Right lobe of liver (tissue), 6 donors: Measurements from ENCODE around the gene HELZ2. TPM values are rescaled to one million over a fixed set of nuclear protein-coding genes. Genes with fewer than 3 reads are reported as not detected.

Source experiments
- ATAC-seq, 4 donors: fragments of 200-7000 bp; cut with Tn5 transposase; one replicate each; pipeline ENCODE4 v1.9.1; 2020; ENCODE audit warnings: mild to moderate bottlenecking in 4 of 4, moderate library complexity in 4 of 4
- DNase-seq, 3 donors: peaks; one replicate each; pipeline ENCODE4 v3.0.0-alpha.2; 2020
- H3K27ac ChIP-seq, 3 donors: fragments of 200-600 bp; one replicate each; pipeline ENCODE4 v1.8.0; 2022
- H3K27me3 ChIP-seq, 2 donors: fragments of 200-600 bp; one replicate each; pipeline ENCODE4 v1.8.0; 2022
- H3K36me3 ChIP-seq, 4 donors: fragments of 200-600 bp; sonication (generic) in 1 of 4; one replicate each; pipeline versions ENCODE4 v1.5.1 to v1.8.0; 2017 to 2022; ENCODE audit warnings: control low read depth in 1 of 4
- H3K4me1 ChIP-seq, 4 donors: fragments of 200-600 bp; sonication (generic) in 1 of 4; one replicate each; pipeline versions ENCODE4 v1.5.1 to v1.8.0; 2017 to 2022; ENCODE audit warnings: control low read depth in 1 of 4
- H3K4me3 ChIP-seq, 3 donors: fragments of 200-600 bp; one replicate each; pipeline ENCODE4 v1.8.0; 2022
- H3K9me3 ChIP-seq, 4 donors: fragments of 200-600 bp; sonication (generic) in 1 of 4; one replicate each; pipeline versions ENCODE4 v1.5.1 to v1.8.0; 2017 to 2022; ENCODE audit warnings: control low read depth in 1 of 4
- CTCF ChIP-seq, 4 donors: fragments of 200-600 bp in 3 of 4; fragments of 450-650 bp in 1 of 4; IDR thresholded peaks; one replicate each; pipeline versions ENCODE4 v1.5.1 to v1.8.0; 2016 to 2022; ENCODE audit warnings: antibody characterized with exemption in 4 of 4, mild to moderate bottlenecking in 2 of 4
- POLR2A ChIP-seq: fragments of 450-650 bp; IDR thresholded peaks from one replicate; pipeline ENCODE4 v1.6.1; 2017; ENCODE audit warnings: antibody characterized with exemption, mild to moderate bottlenecking
- WGBS: methylation state at CpG from one replicate; pipeline ENCODE4 v1.1.6; 2018; ENCODE audit warnings: low coverage, low lambda C conversion rate; ENCODE audit not compliant: insufficient coverage; ENCODE audit errors: missing lambda C conversion rate; 5-methylcytosine and 5-hydroxymethylcytosine counted together
- intact Hi-C, 2 donors: fragments of 100-400 bp; cut with DNase I; formaldehyde crosslinking; loops; one replicate each; pipeline versions ENCODE4 v1.11.2 to v1.14.1; 2022
- total RNA-seq, 6 experiments: library from RNA; depleted of rRNA in 2 of 6; stranded (reverse); fragments of >200 nt in 2 of 6; fragmentation: NEBNext Ultra II Directional in 3 of 6; extraction: Animal tissue kit (Norgen Biotek cat#: 25700) in 3 of 6; gene quantifications; one replicate each; pipeline versions ENCODE4 v1.1.0 to v1.2.4, GENCODE V29; 2016 to 2023
- donor health status: DM: no; HTN: yes; CAD: no.
- donor health status: DM: no; HTN: no; CAD: no.
- donor health status: DM: no; HTN: no; CAD: no.
- donor health status: DM: no; HTN: yes; CAD: no.
- donor health status: DM: no; HTN: yes; CAD: no.

The HELZ2 gene
- total RNA-seq, 6 experiments from 2014 or later, result 14.8 to 30.3 (median 24.1) TPM

- intact Hi-C loops, result no loop called here
- H3K9me3 ChIP-seq, result no peaks in the 10 kb centered on the region
Measured at GRCh38 chr20:63563225-63563935, 10.7 kb downstream of the HELZ2 start.

GRCh38 chr20:63562461-63563224, 11.4 kb downstream of the HELZ2 start:
- Histone ChIP-seq H3K27ac (no peak overlapping the region), H3K36me3 (peaks cover 0 to 43% (median 15%) of the 10 kb centered on the region in 4 donors), H3K27me3 (no peaks in the 10 kb centered on the region), H3K9me3 (no peaks in the 10 kb centered on the region), H3K4me3 (no peak overlapping the region), H3K4me1 (no peaks in the 10 kb centered on the region)
- TF ChIP-seq CTCF (IDR thresholded peaks at IDR 0.05) (no peak), POLR2A (no peak)
- WGBS, result 100% methylated on average over 1 of the region's 54 CpGs
- ATAC-seq, result no peak
- no peak for DNase-seq
- intact Hi-C loops, result no loop called here

More at GRCh38 chr20:63563225-63563935, 10.7 kb downstream of the HELZ2 start:
- ATAC-seq, result no peak
- H3K27ac ChIP-seq, result no peak overlapping the region
- no peaks in the 10 kb centered on the region for H3K27me3 ChIP-seq
- 90% methylated on average over 2 of the region's 55 CpGs for WGBS
- no peak for DNase-seq
- TF ChIP-seq CTCF (IDR thresholded peaks at IDR 0.05), result no peak
- H3K4me3 ChIP-seq, result no peak overlapping the region
- H3K36me3 ChIP-seq, result peaks cover 0 to 43% (median 15%) of the 10 kb centered on the region in 4 donors
- H3K4me1 ChIP-seq, result no peaks in the 10 kb centered on the region

GRCh38 chr20:63561624-63562396, 12.2 kb downstream of the HELZ2 start:
- peaks cover 0 to 43% (median 15%) of the 10 kb centered on the region in 4 donors for H3K36me3 ChIP-seq
- TF ChIP-seq POLR2A (no peak), CTCF (IDR thresholded peaks at IDR 0.05) (no peak)
- H3K4me1 ChIP-seq, result no peaks in the 10 kb centered on the region
- DNase-seq (no peak), ATAC-seq (no peak)
- H3K27me3 ChIP-seq, result no peaks in the 10 kb centered on the region
- no peak overlapping the region for H3K4me3 ChIP-seq
- no peaks in the 10 kb centered on the region for H3K9me3 ChIP-seq
- intact Hi-C loops, result no loop called here
- H3K27ac ChIP-seq, result no peak overlapping the region
- no CpG with 5 or more reads among the region's 36 CpGs for WGBS

- DNase-seq, result no peak
- 100% methylated on average over 1 of the region's 26 CpGs for whole genome bisulfite sequencing
- intact Hi-C loops, result no loop called here
- H3K27me3 ChIP-seq, result no peaks in the 10 kb centered on the region
- no peak for ATAC-seq
- H3K27ac ChIP-seq, result no peak overlapping the region
- no peaks in the 10 kb centered on the region for H3K9me3 ChIP-seq
- TF ChIP-seq CTCF (IDR thresholded peaks at IDR 0.05) (no peak), POLR2A (no peak)
- peaks cover 0 to 43% (median 15%) of the 10 kb centered on the region in 4 donors for H3K36me3 ChIP-seq
- no peak overlapping the region for H3K4me3 ChIP-seq
- no peaks in the 10 kb centered on the region for H3K4me1 ChIP-seq
Measured at GRCh38 chr20:63560856-63561609, 13.0 kb downstream of the HELZ2 start.
